OCI-LY7 (cell line): ENCODE results near the gene CBFA2T2.

Source experiments
- EZH2phosphoT487 ChIP-seq: fragments of 200-600 bp; sonication (generic); IDR thresholded peaks from 2 replicates; pipeline ENCODE4 v1.6.1; 2018; ENCODE audit warnings: low read depth, borderline replicate concordance, mild to moderate bottlenecking, mixed run types, antibody characterized with exemption, low read length, moderate library complexity, mixed read lengths
- TF ChIP-seq, protein P1 (sequence below): fragments of 200-600 bp; sonication (generic); conservative IDR thresholded peaks from 2 replicates; pipeline ENCODE4 v1.5.1; 2014; ENCODE audit warnings: mild to moderate bottlenecking, antibody characterized with exemption, low read length, moderate library complexity, mixed read lengths

DNA sequence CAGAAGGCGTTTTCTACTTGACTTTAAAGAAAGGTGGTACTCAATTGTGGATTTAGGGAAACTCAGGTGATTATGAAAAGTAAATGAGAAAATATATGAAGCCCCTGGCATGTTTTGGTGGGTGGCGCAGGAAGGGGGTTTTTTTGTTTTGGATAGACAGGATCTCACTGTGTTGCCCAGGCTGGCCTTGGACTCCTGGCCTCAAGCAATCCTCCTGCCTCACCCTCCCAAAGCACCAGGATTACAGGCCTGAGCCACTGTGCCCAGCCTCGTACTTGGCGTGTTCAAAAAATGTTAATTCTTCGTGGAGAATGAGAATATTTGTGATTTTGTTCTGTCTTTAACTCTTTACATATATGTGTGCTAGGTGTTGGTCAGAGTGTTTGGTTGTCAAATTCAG lies 140.1 kb downstream of the CBFA2T2 start:
- TF ChIP-seq, protein P1, sequence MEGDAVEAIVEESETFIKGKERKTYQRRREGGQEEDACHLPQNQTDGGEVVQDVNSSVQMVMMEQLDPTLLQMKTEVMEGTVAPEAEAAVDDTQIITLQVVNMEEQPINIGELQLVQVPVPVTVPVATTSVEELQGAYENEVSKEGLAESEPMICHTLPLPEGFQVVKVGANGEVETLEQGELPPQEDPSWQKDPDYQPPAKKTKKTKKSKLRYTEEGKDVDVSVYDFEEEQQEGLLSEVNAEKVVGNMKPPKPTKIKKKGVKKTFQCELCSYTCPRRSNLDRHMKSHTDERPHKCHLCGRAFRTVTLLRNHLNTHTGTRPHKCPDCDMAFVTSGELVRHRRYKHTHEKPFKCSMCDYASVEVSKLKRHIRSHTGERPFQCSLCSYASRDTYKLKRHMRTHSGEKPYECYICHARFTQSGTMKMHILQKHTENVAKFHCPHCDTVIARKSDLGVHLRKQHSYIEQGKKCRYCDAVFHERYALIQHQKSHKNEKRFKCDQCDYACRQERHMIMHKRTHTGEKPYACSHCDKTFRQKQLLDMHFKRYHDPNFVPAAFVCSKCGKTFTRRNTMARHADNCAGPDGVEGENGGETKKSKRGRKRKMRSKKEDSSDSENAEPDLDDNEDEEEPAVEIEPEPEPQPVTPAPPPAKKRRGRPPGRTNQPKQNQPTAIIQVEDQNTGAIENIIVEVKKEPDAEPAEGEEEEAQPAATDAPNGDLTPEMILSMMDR, result no peak
- no peak for TF ChIP-seq EZH2phosphoT487
